ENCODE results near the gene EIF3J.

EIF3J gene

GRCh38 chr15:44593042-44593736, 56.2 kb downstream of the EIF3J start:
- no peak for DNase-seq (ENCODE audit: low spot score)

- DNase-seq (ENCODE audit: low spot score) = no peak
Measured at GRCh38 chr15:44595246-44595645, 58.3 kb downstream of the EIF3J start.

- DNase-seq (ENCODE audit: low spot score) = no peak
Measured at GRCh38 chr15:44595656-44596510, 58.9 kb downstream of the EIF3J start.

GRCh38 chr15:44596511-44597010, 59.6 kb downstream of the EIF3J start:
- DNase-seq (ENCODE audit: low spot score) = no peak

- no peak for DNase-seq (ENCODE audit: low spot score)
Measured at GRCh38 chr15:44598066-44598465, 61.1 kb downstream of the EIF3J start.

- no peak for DNase-seq (ENCODE audit: low spot score)
Measured at GRCh38 chr15:44598892-44599291, 61.9 kb downstream of the EIF3J start.

GRCh38 chr15:44603126-44603525, 66.2 kb downstream of the EIF3J start:
- DNase-seq (ENCODE audit: low spot score) = no peak

GRCh38 chr15:44606740-44607139, 69.8 kb downstream of the EIF3J start:
- no peak for DNase-seq (ENCODE audit: low spot score)

Measured in SK-N-DZ (cell line).